Stimulated activated CD4-positive, alpha-beta T cell treated with anti-CD3 and anti-CD28 coated beads, Interleukin-2, amount 100 ng/mL, for 24 hours (primary cell): Measurements from ENCODE around the gene SLC20A1.

Experiments used
- DNase-seq, 2 donors: peaks; one replicate each; pipeline ENCODE4 v3.0.0-alpha.2; 2020

SLC20A1 gene

DNA sequence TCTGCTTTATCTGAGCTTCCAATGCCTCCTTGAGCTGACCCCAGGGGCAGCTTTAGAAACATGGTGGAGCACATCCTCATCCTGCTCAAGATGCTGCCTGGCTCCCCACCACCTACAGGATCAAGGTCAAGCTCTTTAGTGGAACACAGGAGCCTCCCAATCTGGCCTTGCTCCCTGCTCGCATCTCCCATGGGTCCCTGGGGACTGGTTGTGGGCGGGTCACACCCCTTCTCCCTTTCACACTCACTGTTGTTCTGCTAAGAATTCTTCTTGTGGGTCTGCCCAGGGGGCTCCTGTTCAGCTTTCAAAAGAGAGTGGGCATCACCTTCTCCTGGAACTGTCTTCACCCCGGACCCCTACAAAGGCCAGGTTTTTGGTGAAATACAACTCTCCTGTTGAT is 66.7 kb downstream of the SLC20A1 start:
- DNase-seq = no peak

DNA sequence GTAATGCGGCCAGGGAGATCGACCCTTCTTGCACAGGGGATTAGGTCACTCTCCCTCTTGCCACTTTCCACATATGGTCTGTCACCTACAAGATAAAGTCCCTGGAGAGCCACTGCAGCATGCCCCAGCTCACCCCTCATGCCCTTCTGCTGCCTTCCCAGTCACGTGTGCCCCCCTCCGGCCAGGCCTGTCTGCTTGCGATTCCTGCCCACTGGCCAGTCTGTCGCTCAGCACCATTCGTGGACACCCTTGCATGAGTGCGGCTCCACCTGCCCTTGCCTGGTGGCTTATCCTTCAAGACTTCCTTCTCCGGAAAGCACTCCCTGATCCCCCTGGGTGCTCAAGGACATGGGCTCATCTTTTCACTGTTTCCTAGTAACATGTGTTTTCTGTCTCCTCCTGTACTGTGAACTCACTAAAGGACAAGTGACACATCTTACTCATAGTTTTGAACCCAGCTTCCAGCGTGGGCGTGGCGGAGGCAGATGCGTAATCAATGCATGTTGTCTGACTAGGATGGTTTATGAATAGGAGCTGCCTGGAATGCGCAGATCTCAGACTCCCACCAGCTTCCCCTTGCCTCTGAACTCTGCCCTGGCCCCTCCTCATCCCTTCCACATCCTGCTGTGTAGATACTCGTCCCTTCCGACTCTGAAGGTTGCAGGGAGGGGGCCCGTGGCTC is 67.3 kb downstream of the SLC20A1 start:
- DNase-seq = peak; percentile 47 to 64
